NCI-H2227 treated with DMSO at 0.1 percent for 48 hours (cell line): Measurements from ENCODE around the gene CIZ1.
"Not testable (repeated sequence)": the region's sequence is repeated elsewhere in the genome, so short reads cannot be mapped to it uniquely, and the experiment has no call there.

Experiments
- DNase-seq: peaks from one replicate; lab custom pipeline; 2025; lab: John Stamatoyannopoulos, UW

Gene CIZ1

GRCh38 chr9:128191406-128192046, at the start of gene CIZ1:
TSS of gene CIZ1 (minus strand) at chr9:128191572. CDS start at chr9:128190857, 715 bp downstream.
- DNase-seq: peak; percentile 28

- no peak for DNase-seq
Measured at GRCh38 chr9:128233817-128234406, 42.5 kb upstream of the CIZ1 start.

- no peak for DNase-seq
Measured at GRCh38 chr9:128232528-128233428, 41.4 kb upstream of the CIZ1 start.

GRCh38 chr9:128231638-128232527, 40.5 kb upstream of the CIZ1 start:
- no peak for DNase-seq

GRCh38 chr9:128230897-128231296, 39.5 kb upstream of the CIZ1 start:
- DNase-seq: not testable (repeated sequence)

GRCh38 chr9:128226412-128226801, 35.0 kb upstream of the CIZ1 start:
- DNase-seq: no peak

- DNase-seq: no peak
Measured at GRCh38 chr9:128225770-128226411, 34.5 kb upstream of the CIZ1 start.

GRCh38 chr9:128224877-128225276, 33.5 kb upstream of the CIZ1 start:
- DNase-seq: no peak

GRCh38 chr9:128222880-128223670, 31.7 kb upstream of the CIZ1 start:
- DNase-seq: no peak

GRCh38 chr9:128222026-128222425, 30.7 kb upstream of the CIZ1 start:
- no peak for DNase-seq

- no peak for DNase-seq
Measured at GRCh38 chr9:128219831-128220230, 28.5 kb upstream of the CIZ1 start.

- DNase-seq: no peak
Measured at GRCh38 chr9:128218518-128219389, 27.4 kb upstream of the CIZ1 start.

- DNase-seq: no peak
Measured at GRCh38 chr9:128218172-128218517, 26.8 kb upstream of the CIZ1 start.

GRCh38 chr9:128216781-128217553, 25.6 kb upstream of the CIZ1 start:
- no peak for DNase-seq

GRCh38 chr9:128215491-128216409, 24.4 kb upstream of the CIZ1 start:
- no peak for DNase-seq

- DNase-seq: no peak
Measured at GRCh38 chr9:128214571-128215490, 23.5 kb upstream of the CIZ1 start.
